ENCODE results near the gene KCNMA1. TPM values are rescaled to one million over a fixed set of nuclear protein-coding genes. Genes with fewer than 3 reads are reported as not detected.

KCNMA1 gene
- total RNA-seq, 3 donors from 2014 or later = 13.6 to 37.8 (median 15.1) TPM

DNA sequence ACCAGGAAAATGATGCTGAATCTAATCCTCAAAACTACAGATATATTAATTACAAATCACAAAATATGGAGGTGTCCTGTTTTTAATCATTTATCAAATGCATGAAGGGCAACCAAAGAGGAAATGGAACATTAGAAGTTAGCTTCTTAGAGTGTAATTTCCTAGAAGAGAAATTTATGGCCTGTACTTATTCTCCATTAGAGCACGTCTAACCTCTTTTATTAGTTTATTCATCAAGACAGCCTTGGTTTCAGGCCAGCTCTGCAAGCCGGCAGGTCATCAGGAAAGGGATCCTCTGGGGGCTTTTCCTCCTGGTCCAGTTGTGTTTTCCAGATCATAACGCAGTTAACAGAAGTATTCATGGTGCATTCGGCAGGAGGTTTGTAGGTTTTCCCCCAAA lies 517.6 kb downstream of the KCNMA1 start:
- Histone ChIP-seq H3K4me3 (no peak overlapping the region), H3K36me3 (no peaks in the 10 kb centered on the region), H3K27ac (no peak overlapping the region), H3K27me3 (no peaks in the 10 kb centered on the region), H3K9me3 (no peaks in the 10 kb centered on the region), H3K4me1 (no peaks in the 10 kb centered on the region)
- intact Hi-C loops (cut with DNase I; ENCODE audit: low total_unique reads) = no loop called here
- DNase-seq (ENCODE audit: low spot score in 2 of 2) = no peak
- TF ChIP-seq POLR2AphosphoS5 (IDR thresholded peaks at IDR 0.05) = no peak
- no peak for TF ChIP-seq POLR2A (IDR thresholded peaks at IDR 0.05)
- TF ChIP-seq, protein P1, sequence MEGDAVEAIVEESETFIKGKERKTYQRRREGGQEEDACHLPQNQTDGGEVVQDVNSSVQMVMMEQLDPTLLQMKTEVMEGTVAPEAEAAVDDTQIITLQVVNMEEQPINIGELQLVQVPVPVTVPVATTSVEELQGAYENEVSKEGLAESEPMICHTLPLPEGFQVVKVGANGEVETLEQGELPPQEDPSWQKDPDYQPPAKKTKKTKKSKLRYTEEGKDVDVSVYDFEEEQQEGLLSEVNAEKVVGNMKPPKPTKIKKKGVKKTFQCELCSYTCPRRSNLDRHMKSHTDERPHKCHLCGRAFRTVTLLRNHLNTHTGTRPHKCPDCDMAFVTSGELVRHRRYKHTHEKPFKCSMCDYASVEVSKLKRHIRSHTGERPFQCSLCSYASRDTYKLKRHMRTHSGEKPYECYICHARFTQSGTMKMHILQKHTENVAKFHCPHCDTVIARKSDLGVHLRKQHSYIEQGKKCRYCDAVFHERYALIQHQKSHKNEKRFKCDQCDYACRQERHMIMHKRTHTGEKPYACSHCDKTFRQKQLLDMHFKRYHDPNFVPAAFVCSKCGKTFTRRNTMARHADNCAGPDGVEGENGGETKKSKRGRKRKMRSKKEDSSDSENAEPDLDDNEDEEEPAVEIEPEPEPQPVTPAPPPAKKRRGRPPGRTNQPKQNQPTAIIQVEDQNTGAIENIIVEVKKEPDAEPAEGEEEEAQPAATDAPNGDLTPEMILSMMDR (IDR thresholded peaks at IDR 0.05) = no peak

GRCh38 chr10:77118603-77119282 lies 518.9 kb downstream of the KCNMA1 start:
- intact Hi-C loops (cut with DNase I; ENCODE audit: low total_unique reads) = loop anchor here (5.0 kb wide), 1 partner anchor 456 kb away; no protein-coding TSS in a partner anchor
- no peak overlapping the region for H3K27ac ChIP-seq
- no peak for DNase-seq (ENCODE audit: low spot score in 2 of 2)
- no peaks in the 10 kb centered on the region for H3K36me3 ChIP-seq
- H3K4me1 ChIP-seq = no peaks in the 10 kb centered on the region
- no peaks in the 10 kb centered on the region for H3K9me3 ChIP-seq
- H3K4me3 ChIP-seq = no peak overlapping the region
- TF ChIP-seq, protein P1 (IDR thresholded peaks at IDR 0.05) = no peak
- TF ChIP-seq POLR2AphosphoS5 (IDR thresholded peaks at IDR 0.05) (no peak), POLR2A (IDR thresholded peaks at IDR 0.05) (no peak)
- H3K27me3 ChIP-seq = no peaks in the 10 kb centered on the region

- DNase-seq (ENCODE audit: low spot score in 2 of 2) = no peak
- TF ChIP-seq POLR2AphosphoS5 (IDR thresholded peaks at IDR 0.05) (no peak), POLR2A (IDR thresholded peaks at IDR 0.05) (no peak)
- TF ChIP-seq, protein P1 (IDR thresholded peaks at IDR 0.05) = no peak
- Histone ChIP-seq H3K36me3 (no peaks in the 10 kb centered on the region), H3K4me1 (no peaks in the 10 kb centered on the region), H3K27ac (no peak overlapping the region), H3K27me3 (no peaks in the 10 kb centered on the region), H3K9me3 (no peaks in the 10 kb centered on the region), H3K4me3 (no peak overlapping the region)
- intact Hi-C loops (cut with DNase I; ENCODE audit: low total_unique reads) = loop anchor here (5.0 kb wide), 1 partner anchor 455 kb away; no protein-coding TSS in a partner anchor
Measured at GRCh38 chr10:77117501-77117900, 520.1 kb downstream of the KCNMA1 start.

DNA sequence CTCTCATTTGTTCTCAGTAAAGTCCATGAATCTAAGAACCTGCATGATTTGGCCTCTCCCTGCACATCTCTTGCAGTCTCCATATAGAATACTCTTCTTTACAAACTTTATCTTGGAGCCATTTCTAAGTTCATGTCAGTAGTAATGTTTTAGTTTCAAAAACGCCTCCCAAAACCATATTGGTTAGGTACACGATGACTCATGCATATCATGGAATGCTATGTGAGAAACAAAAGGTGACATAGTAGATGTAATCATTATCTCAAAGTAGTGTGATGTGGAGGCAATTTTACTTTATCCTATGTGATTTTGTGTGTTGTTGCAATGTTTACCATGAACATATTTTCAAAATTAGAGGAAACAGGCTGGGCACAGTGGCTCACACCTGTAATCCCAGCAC lies 520.7 kb downstream of the KCNMA1 start:
- DNase-seq (ENCODE audit: low spot score in 2 of 2) = no peak
- Histone ChIP-seq H3K4me1 (no peaks in the 10 kb centered on the region), H3K4me3 (no peak overlapping the region), H3K27ac (no peak overlapping the region), H3K27me3 (no peaks in the 10 kb centered on the region), H3K36me3 (no peaks in the 10 kb centered on the region), H3K9me3 (no peaks in the 10 kb centered on the region)
- intact Hi-C loops (cut with DNase I; ENCODE audit: low total_unique reads) = loop anchor here (5.0 kb wide), 1 partner anchor 455 kb away; no protein-coding TSS in a partner anchor
- TF ChIP-seq, protein P1 (IDR thresholded peaks at IDR 0.05) = no peak
- TF ChIP-seq POLR2AphosphoS5 (IDR thresholded peaks at IDR 0.05) (no peak), POLR2A (IDR thresholded peaks at IDR 0.05) (no peak)

GRCh38 chr10:77114181-77114821 lies 523.3 kb downstream of the KCNMA1 start:
- no peak for TF ChIP-seq POLR2AphosphoS5 (IDR thresholded peaks at IDR 0.05)
- TF ChIP-seq, protein P1 (IDR thresholded peaks at IDR 0.05) = no peak
- TF ChIP-seq POLR2A (IDR thresholded peaks at IDR 0.05) = no peak
- H3K9me3 ChIP-seq = no peaks in the 10 kb centered on the region
- DNase-seq (ENCODE audit: low spot score in 2 of 2) = no peak
- no peak overlapping the region for H3K27ac ChIP-seq
- intact Hi-C loops (cut with DNase I; ENCODE audit: low total_unique reads) = no loop called here
- no peaks in the 10 kb centered on the region for H3K36me3 ChIP-seq
- no peaks in the 10 kb centered on the region for H3K4me1 ChIP-seq
- no peak overlapping the region for H3K4me3 ChIP-seq
- no peaks in the 10 kb centered on the region for H3K27me3 ChIP-seq
